Thyroid gland (tissue), 4 donors: ENCODE measurements around the gene GOPC. TPM values are rescaled to one million over a fixed set of nuclear protein-coding genes. Genes with fewer than 3 reads are reported as not detected.

ENCODE experiments used
- DNase-seq, 2 donors: peaks; one replicate each; pipeline ENCODE4 v3.0.0-alpha.2; 2019
- H3K27ac ChIP-seq, 3 donors: fragments of 200-600 bp; sonication (generic); 1 replicate in 2 of 3; 2 replicates in 1 of 3; pipeline ENCODE4 v1.5.1; 2016 to 2019; ENCODE audit warnings: mild to moderate bottlenecking in 1 of 3, moderate library complexity in 1 of 3
- H3K27me3 ChIP-seq: fragments of 200-600 bp; sonication (generic); one replicate; pipeline ENCODE4 v1.5.1; 2019
- H3K36me3 ChIP-seq, 2 donors: fragments of 200-600 bp; sonication (generic); one replicate each; pipeline ENCODE4 v1.5.1; 2016 to 2019
- H3K4me1 ChIP-seq, 2 donors: fragments of 200-600 bp; sonication (generic); one replicate each; pipeline ENCODE4 v1.5.1; 2017 to 2019
- H3K4me3 ChIP-seq, 3 donors: fragments of 200-600 bp; sonication (generic); replicated peaks in 1 of 3; 1 replicate in 2 of 3; 2 replicates in 1 of 3; pipeline ENCODE4 v1.5.1; 2016; ENCODE audit warnings: mild to moderate bottlenecking in 1 of 3
- H3K9me3 ChIP-seq: fragments of 200-600 bp; sonication (generic); one replicate; pipeline ENCODE4 v1.5.1; 2017
- CTCF ChIP-seq, 6 experiments: fragments of 200-600 bp in 3 of 6; fragments of 450-650 bp in 3 of 6; sonication (generic) in 3 of 6; IDR thresholded peaks; one replicate each; pipeline ENCODE4 v1.5.1; 2016 to 2019; ENCODE audit warnings: antibody characterized with exemption in 6 of 6, mild to moderate bottlenecking in 2 of 6, inconsistent platforms in 1 of 6, moderate library complexity in 1 of 6
- POLR2A ChIP-seq, 2 donors: fragments of 450-650 bp; IDR thresholded peaks; one replicate each; pipeline ENCODE4 v1.6.1; 2017; ENCODE audit warnings: antibody characterized with exemption in 2 of 2, mild to moderate bottlenecking in 2 of 2, moderate library complexity in 1 of 2
- WGBS, 2 donors: methylation state at CpG; one replicate each; pipeline ENCODE4 v1.1.5; 2017; 5-methylcytosine and 5-hydroxymethylcytosine counted together
- intact Hi-C: fragments of 100-400 bp; cut with DNase I; formaldehyde crosslinking; loops from one replicate; pipeline ENCODE4 v1.15.1; 2023
- total RNA-seq, 4 donors: library from RNA; depleted of rRNA; stranded (reverse); fragments of >200 nt; gene quantifications; one replicate each; pipeline ENCODE4 v1.2.3, GENCODE V29; 2016

Gene GOPC
- total RNA-seq, 4 donors from 2014 or later, result 37.9 to 49.5 (median 41.7) TPM

GRCh38 chr6:117542493-117542892 is 59.8 kb downstream of the GOPC start:
- no peak for DNase-seq
- intact Hi-C loops, result loop anchor here (10.0 kb wide), 1 partner anchor 52 kb away; no protein-coding TSS in a partner anchor
- Histone ChIP-seq H3K27ac (no peak overlapping the region), H3K4me1 (no peaks in the 10 kb centered on the region), H3K27me3 (no peaks in the 10 kb centered on the region), H3K9me3 (no peaks in the 10 kb centered on the region), H3K4me3 (no peak overlapping the region), H3K36me3 (peaks cover 5 to 8% of the 10 kb centered on the region in 2 donors)
- TF ChIP-seq POLR2A (IDR thresholded peaks at IDR 0.05) (no peak), CTCF (IDR thresholded peaks at IDR 0.05) (no peak)
- WGBS, 2 donors, result 87 to 96% methylated on average over 3 of the region's 3 CpGs

- Histone ChIP-seq H3K27me3 (no peaks in the 10 kb centered on the region), H3K27ac (no peak overlapping the region), H3K4me3 (no peak overlapping the region), H3K36me3 (peaks cover 2 to 8% of the 10 kb centered on the region in 2 donors), H3K4me1 (no peaks in the 10 kb centered on the region), H3K9me3 (no peaks in the 10 kb centered on the region)
- no peak for DNase-seq
- 98% methylated on average over 8 of the region's 8 CpGs for WGBS, 2 donors
- no peak for TF ChIP-seq POLR2A (IDR thresholded peaks at IDR 0.05)
- no peak for TF ChIP-seq CTCF (IDR thresholded peaks at IDR 0.05)
- intact Hi-C loops, result loop anchor here (10.0 kb wide), 1 partner anchor 54 kb away; no protein-coding TSS in a partner anchor
These were observed 61.6 kb downstream of the GOPC start for GRCh38 chr6:117540670-117541069.

GRCh38 chr6:117538615-117539014 is 63.7 kb downstream of the GOPC start:
- WGBS, 2 donors, result 93 to 96% methylated on average over 9 of the region's 9 CpGs
- H3K36me3 ChIP-seq, result peaks cover 0 to 2% of the 10 kb centered on the region in 2 donors

GRCh38 chr6:117536317-117536716 is 66.0 kb downstream of the GOPC start:
- H3K27ac ChIP-seq, result no peak overlapping the region
- H3K4me1 ChIP-seq, result no peaks in the 10 kb centered on the region
- no peak overlapping the region for H3K4me3 ChIP-seq
- WGBS, 2 donors, result 94 to 98% methylated on average over 4 of the region's 4 CpGs
- H3K9me3 ChIP-seq, result no peaks in the 10 kb centered on the region
- intact Hi-C loops, result no loop called here
- H3K27me3 ChIP-seq, result no peaks in the 10 kb centered on the region
- TF ChIP-seq POLR2A (IDR thresholded peaks at IDR 0.05), result no peak
- TF ChIP-seq CTCF (IDR thresholded peaks at IDR 0.05), result no peak
- no peak for DNase-seq
- H3K36me3 ChIP-seq, result no peaks in the 10 kb centered on the region

More at GRCh38 chr6:117538615-117539014, 63.7 kb downstream of the GOPC start:
- H3K27ac ChIP-seq, result no peak overlapping the region
- no peaks in the 10 kb centered on the region for H3K27me3 ChIP-seq
- no peak for DNase-seq
- TF ChIP-seq POLR2A (IDR thresholded peaks at IDR 0.05) (no peak), CTCF (IDR thresholded peaks at IDR 0.05) (no peak)
- no peaks in the 10 kb centered on the region for H3K9me3 ChIP-seq
- intact Hi-C loops, result no loop called here
- H3K4me1 ChIP-seq, result no peaks in the 10 kb centered on the region
- H3K4me3 ChIP-seq, result no peak overlapping the region

GRCh38 chr6:117534974-117535373 is 67.3 kb downstream of the GOPC start:
- WGBS, 2 donors, result 66 to 77% methylated on average over 3 of the region's 3 CpGs
- H3K27ac ChIP-seq, result no peak overlapping the region

More at GRCh38 chr6:117534974-117535373, 67.3 kb downstream of the GOPC start:
- Histone ChIP-seq H3K9me3 (no peaks in the 10 kb centered on the region), H3K4me3 (no peak overlapping the region), H3K36me3 (no peaks in the 10 kb centered on the region), H3K4me1 (no peaks in the 10 kb centered on the region), H3K27me3 (no peaks in the 10 kb centered on the region)
- intact Hi-C loops, result no loop called here
- no peak for TF ChIP-seq POLR2A (IDR thresholded peaks at IDR 0.05)
- TF ChIP-seq CTCF (IDR thresholded peaks at IDR 0.05), result no peak
- no peak for DNase-seq
